ENCODE measurements around the gene TRIM65. TPM values are rescaled to one million over a fixed set of nuclear protein-coding genes. Genes with fewer than 3 reads are reported as not detected.

Gene TRIM65
- total and polyA plus RNA-seq, 10 of the 15 experiments (the other 5 are each of a cell fraction or from before 2014, with no cell fraction given) = 1.4 to 26.0 (median 10.8) TPM

DNA sequence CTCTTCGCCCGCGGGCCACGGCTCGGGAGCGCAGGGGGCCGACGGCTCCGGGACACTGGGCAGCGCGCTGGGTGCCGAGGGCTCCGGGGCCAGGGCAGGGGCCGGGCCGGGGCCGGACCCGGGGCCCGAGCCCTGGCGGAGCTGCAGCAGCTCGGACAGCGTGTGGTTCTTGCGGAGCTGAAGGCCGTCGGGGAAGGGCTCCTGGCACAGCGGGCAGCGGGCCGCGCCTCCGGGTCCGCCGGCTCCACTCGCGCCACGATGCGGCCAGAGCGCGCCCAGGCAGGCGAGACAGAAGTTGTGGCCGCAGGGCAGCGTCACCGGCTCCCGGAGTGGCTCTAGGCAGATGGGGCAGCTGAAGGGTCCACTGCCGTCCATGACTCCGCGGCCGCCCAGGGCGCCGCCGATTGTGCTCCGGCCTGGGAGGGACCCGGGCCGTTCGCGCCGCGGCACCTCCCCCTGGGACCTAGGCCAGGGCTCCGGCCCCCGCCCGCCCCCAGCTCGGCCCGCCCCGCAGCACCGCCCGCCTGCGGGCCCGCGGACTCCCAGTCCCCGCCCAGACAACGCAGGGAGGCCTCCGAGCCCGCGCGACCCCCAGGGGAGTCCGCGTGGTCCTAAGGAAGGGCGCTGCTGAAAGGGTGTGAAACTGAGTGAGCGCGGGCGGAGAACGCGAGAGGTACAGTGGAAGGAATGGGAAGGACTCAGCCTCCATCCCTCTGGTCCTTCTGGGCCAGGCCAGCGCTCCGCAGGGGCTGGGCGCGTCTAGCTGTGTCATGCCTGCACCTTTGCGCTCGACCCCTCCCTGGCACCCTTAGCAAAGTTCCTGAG, 18.4 kb downstream of the TRIM65 start, which contains the start of gene TRIM47 (continued):
- peak; percentile 42; the same call in 1 of the 2 replicates for TF ChIP-seq LARP7 (IDR thresholded peaks at IDR 0.05)
- 0 out of 2 replicates have a peak, but pooled peaks have one; percentile 24 for TF ChIP-seq NR2F1 (conservative IDR thresholded peaks at IDR 0.05)
- TF ChIP-seq STAT3 (IDR thresholded peaks at IDR 0.05; ENCODE audit: low read depth, low read length) = no peak
- TF ChIP-seq SRF (IDR thresholded peaks at IDR 0.05; ENCODE audit: low read depth in 2 of 2, low read length in 2 of 2) = 0 out of 4 replicates have a peak, but pooled peaks of 1 of the 2 experiments have one; percentile 8

DNA sequence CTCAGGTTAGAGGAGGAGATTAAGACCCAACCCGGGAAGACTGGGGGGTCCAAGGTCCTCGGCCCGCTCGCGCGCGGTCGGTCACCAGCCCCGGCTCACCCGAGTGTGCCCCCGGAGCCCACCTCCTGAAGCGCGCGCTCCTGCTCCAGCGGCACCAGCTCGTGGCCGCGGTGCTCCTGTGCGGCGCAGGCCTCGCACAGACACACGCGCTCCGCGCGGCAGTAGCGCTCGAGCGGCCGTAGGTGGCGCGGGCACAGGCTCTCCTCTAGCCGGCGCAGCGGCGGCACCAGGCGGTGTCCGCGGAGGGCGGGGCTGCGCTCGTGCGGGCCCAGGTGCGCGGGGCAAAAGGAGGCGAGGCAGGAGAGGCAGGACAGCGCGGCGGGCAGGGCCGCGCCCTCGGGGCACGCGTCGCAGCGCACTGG, 19.0 kb downstream of the TRIM65 start:
- H3K4me1 ChIP-seq (ENCODE audit: control insufficient read depth, insufficient read depth, low read length) = peaks cover 25% of the 10 kb centered on the region
- no peaks in the 10 kb centered on the region for H4K20me1 ChIP-seq (ENCODE audit: control insufficient read depth, insufficient read depth)
- 1% methylated on average over 55 of the region's 56 CpGs for WGBS (ENCODE audit: insufficient coverage, insufficient replicate concordance, low lambda C conversion rate, missing lambda C conversion rate)
- intact Hi-C loops (cut with micrococcal nuclease; ENCODE audit: unreplicated experiment) (loop anchor here (2.0 kb wide), 1 partner anchor 19 kb away; the partner anchor contains the start of gene TRIM65), in situ Hi-C loops (cut with MboI) (no loop called here)
- peak overlapping the region; percentile 24; the same call in 1 of the 2 replicates for H3K9ac ChIP-seq (ENCODE audit: control insufficient read depth, insufficient read depth, low read length)
- ChIA-PET RAD21 (ENCODE audit: unreplicated experiment) (interaction anchor here (1.6 to 2.4 kb wide), 4 partner anchors 19 to 124 kb away, joined by 4 to 16 read pairs (median 8); partner anchors contain the start of gene WBP2), CTCF (interaction anchor here (0.6 to 7.9 kb wide), 13 partner anchors 13 to 603 kb away, joined by 3 to 81 read pairs (median 5); partner anchors contain the start of genes GALK1, TRIM65 and WBP2), SMC1A (ENCODE audit: uncharacterized antibody, unreplicated experiment) (interaction anchor here (1.3 to 1.6 kb wide), 2 partner anchors 113 to 125 kb away, joined by 3 read pairs; partner anchors contain the start of gene GALK1), POLR2A (interaction anchor here (0.8 to 3.7 kb wide), 6 partner anchors 18 to 113 kb away, joined by 3 to 27 read pairs (median 4); partner anchors contain the start of genes GALK1 and TRIM65)
- no peaks in the 10 kb centered on the region for H3K9me3 ChIP-seq (replicated peaks; ENCODE audit: control insufficient read depth, insufficient read depth, low read length)
- H3K79me2 ChIP-seq (ENCODE audit: control insufficient read depth, insufficient read depth, low read length) = no peaks in the 10 kb centered on the region
- H3K4me2 ChIP-seq (ENCODE audit: control insufficient read depth, insufficient read depth) = peak overlapping the region; percentile 92
- BruUV-seq (replicated peaks) = no TSS peak
- peak overlapping the region; percentile 59 for H2AFZ ChIP-seq (ENCODE audit: control insufficient read depth, low read depth, low read length)
- peaks cover 2% of the 10 kb centered on the region in 2 experiments for H3K27me3 ChIP-seq (replicated peaks in 1 of 2; ENCODE audit: control insufficient read depth in 2 of 2, insufficient read depth in 2 of 2, low read length in 1 of 2)
- H3K27ac ChIP-seq (ENCODE audit: control insufficient read depth, insufficient read depth) = no peak overlapping the region
- H3K36me3 ChIP-seq (ENCODE audit: control insufficient read depth in 2 of 2, insufficient read depth in 2 of 2, low read length in 1 of 2) = no peaks in the 10 kb centered on the region
- DNase-seq (ENCODE audit: low read depth, low spot score) (no peak), ATAC-seq (peak; percentile 83), FAIRE-seq (no peak)
- H3K4me3 ChIP-seq = peak overlapping the region; percentile 29; the same call in 1 of the 2 replicates
- TF ChIP-seq ZNF24 (IDR thresholded peaks at IDR 0.05) (0 out of 2 replicates have a peak, but pooled peaks have one; percentile 26), SIN3A (IDR thresholded peaks at IDR 0.05; ENCODE audit: low read depth, low read length) (no peak), POU2F2 (IDR thresholded peaks at IDR 0.05; ENCODE audit: borderline replicate concordance, low read depth, low read length) (no peak), EED (IDR thresholded peaks at IDR 0.05; ENCODE audit: low read depth) (no peak), RAD51 (IDR thresholded peaks at IDR 0.05) (no peak), BACH1 (IDR thresholded peaks at IDR 0.05; ENCODE audit: borderline replicate concordance) (peak; percentile 38; the same call in 1 of the 2 replicates), SMARCA5 (IDR thresholded peaks at IDR 0.05) (peak; percentile 87; the same call in 1 of the 2 replicates), BHLHE40 (IDR thresholded peaks at IDR 0.05; ENCODE audit: borderline replicate concordance in 1 of 2, low read depth in 2 of 2, low read length in 1 of 2) (peak; percentile 38 to 86; a peak in 2 of 4 replicates), MXI1 (IDR thresholded peaks at IDR 0.05; ENCODE audit: low read depth, low read length) (peak; percentile 19; the same call in 1 of the 2 replicates)
- TF ChIP-seq, protein P1, sequence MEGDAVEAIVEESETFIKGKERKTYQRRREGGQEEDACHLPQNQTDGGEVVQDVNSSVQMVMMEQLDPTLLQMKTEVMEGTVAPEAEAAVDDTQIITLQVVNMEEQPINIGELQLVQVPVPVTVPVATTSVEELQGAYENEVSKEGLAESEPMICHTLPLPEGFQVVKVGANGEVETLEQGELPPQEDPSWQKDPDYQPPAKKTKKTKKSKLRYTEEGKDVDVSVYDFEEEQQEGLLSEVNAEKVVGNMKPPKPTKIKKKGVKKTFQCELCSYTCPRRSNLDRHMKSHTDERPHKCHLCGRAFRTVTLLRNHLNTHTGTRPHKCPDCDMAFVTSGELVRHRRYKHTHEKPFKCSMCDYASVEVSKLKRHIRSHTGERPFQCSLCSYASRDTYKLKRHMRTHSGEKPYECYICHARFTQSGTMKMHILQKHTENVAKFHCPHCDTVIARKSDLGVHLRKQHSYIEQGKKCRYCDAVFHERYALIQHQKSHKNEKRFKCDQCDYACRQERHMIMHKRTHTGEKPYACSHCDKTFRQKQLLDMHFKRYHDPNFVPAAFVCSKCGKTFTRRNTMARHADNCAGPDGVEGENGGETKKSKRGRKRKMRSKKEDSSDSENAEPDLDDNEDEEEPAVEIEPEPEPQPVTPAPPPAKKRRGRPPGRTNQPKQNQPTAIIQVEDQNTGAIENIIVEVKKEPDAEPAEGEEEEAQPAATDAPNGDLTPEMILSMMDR (IDR thresholded peaks at IDR 0.05 in 2 of 3, conservative IDR thresholded peaks at IDR 0.05 in 1 of 3; ENCODE audit: control insufficient read depth in 2 of 3, extremely low read depth in 1 of 3, insufficient read depth in 1 of 3, low read depth in 3 of 3, low read length in 3 of 3) = peak; percentile 40 to 50 (median 45); a peak in 5 of 6 replicates
- TF ChIP-seq, protein P2, sequence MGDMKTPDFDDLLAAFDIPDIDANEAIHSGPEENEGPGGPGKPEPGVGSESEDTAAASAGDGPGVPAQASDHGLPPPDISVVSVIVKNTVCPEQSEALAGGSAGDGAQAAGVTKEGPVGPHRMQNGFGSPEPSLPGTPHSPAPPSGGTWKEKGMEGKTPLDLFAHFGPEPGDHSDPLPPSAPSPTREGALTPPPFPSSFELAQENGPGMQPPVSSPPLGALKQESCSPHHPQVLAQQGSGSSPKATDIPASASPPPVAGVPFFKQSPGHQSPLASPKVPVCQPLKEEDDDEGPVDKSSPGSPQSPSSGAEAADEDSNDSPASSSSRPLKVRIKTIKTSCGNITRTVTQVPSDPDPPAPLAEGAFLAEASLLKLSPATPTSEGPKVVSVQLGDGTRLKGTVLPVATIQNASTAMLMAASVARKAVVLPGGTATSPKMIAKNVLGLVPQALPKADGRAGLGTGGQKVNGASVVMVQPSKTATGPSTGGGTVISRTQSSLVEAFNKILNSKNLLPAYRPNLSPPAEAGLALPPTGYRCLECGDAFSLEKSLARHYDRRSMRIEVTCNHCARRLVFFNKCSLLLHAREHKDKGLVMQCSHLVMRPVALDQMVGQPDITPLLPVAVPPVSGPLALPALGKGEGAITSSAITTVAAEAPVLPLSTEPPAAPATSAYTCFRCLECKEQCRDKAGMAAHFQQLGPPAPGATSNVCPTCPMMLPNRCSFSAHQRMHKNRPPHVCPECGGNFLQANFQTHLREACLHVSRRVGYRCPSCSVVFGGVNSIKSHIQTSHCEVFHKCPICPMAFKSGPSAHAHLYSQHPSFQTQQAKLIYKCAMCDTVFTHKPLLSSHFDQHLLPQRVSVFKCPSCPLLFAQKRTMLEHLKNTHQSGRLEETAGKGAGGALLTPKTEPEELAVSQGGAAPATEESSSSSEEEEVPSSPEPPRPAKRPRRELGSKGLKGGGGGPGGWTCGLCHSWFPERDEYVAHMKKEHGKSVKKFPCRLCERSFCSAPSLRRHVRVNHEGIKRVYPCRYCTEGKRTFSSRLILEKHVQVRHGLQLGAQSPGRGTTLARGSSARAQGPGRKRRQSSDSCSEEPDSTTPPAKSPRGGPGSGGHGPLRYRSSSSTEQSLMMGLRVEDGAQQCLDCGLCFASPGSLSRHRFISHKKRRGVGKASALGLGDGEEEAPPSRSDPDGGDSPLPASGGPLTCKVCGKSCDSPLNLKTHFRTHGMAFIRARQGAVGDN (IDR thresholded peaks at IDR 0.05) = peak; percentile 72; the same call in 1 of the 2 replicates

Measured in GM12878 (cell line).